K562 (cell line): Measurements from ENCODE around the gene PRELID1. TPM values are rescaled to one million over a fixed set of nuclear protein-coding genes. Genes with fewer than 3 reads are reported as not detected.

Source experiments
- CXXC5 ChIP-seq: fragments of 250-450 bp; sonication (Bioruptor Pico); IDR thresholded peaks from 2 replicates; pipeline ENCODE4 v1.8.0; 2022; ENCODE audit warnings: inconsistent platforms, mild to moderate bottlenecking, moderate library complexity
- E4F1 ChIP-seq: fragments of 250-450 bp; sonication (Bioruptor Pico); IDR thresholded peaks from 2 replicates; pipeline ENCODE4 v1.5.0; 2021; ENCODE audit warnings: mild to moderate bottlenecking, borderline replicate concordance
- MYNN ChIP-seq, 2 experiments: sonication (generic); formaldehyde crosslinking in 1 of 2; IDR thresholded peaks; 2 replicates each; pipeline versions ENCODE4 v1.5.0 to v1.6.1; 2016 to 2020; ENCODE audit warnings: antibody characterized with exemption in 1 of 2, missing genetic modification reagents in 1 of 2
- SAFB2 ChIP-seq: fragments of 200-400 bp; formaldehyde crosslinking; IDR thresholded peaks from 2 replicates; pipeline ENCODE4 v1.6.1; 2018; ENCODE audit warnings: borderline replicate concordance, low read length, low read depth, moderate library complexity; ENCODE audit not compliant: severe bottlenecking
- STAT5A ChIP-seq: IDR thresholded peaks from 2 replicates; pipeline ENCODE4 v1.6.1; 2012; ENCODE audit warnings: low read length, inconsistent platforms, borderline replicate concordance
- TCF7 ChIP-seq: sonication (generic); IDR thresholded peaks from 2 replicates; pipeline ENCODE4 v1.6.1; 2016; ENCODE audit warnings: antibody characterized with exemption, borderline replicate concordance
- TRIM24 ChIP-seq, 2 experiments: fragments of 450-650 bp; IDR thresholded peaks; 2 replicates each; pipeline ENCODE4 v1.6.1; 2016
- ZBTB34 ChIP-seq: fragments of 250-450 bp; sonication (Bioruptor Pico); IDR thresholded peaks from 2 replicates; pipeline ENCODE4 v1.8.0; 2021; ENCODE audit warnings: mild to moderate bottlenecking, moderate library complexity
- ZEB2 ChIP-seq: fragments of 450-650 bp; IDR thresholded peaks from 2 replicates; pipeline ENCODE4 v1.6.1; 2016
- ZNF518B ChIP-seq: fragments of 250-450 bp; sonication (Bioruptor Pico); IDR thresholded peaks from 2 replicates; pipeline ENCODE4 v1.5.0; 2021; ENCODE audit warnings: mild to moderate bottlenecking, moderate library complexity
- polyA plus RNA-seq, 8 experiments: library from polyadenylated mRNA; depleted of rRNA in 4 of 8; stranded (reverse) in 5 of 8; unstranded in 3 of 8; fragments of >200 nt; fragmentation: Nextera tagmentation in 2 of 8; fragmentation: Illumina TruSeq in 1 of 8; extraction: Ambion mirVana in 2 of 8; extraction: Trizol in 1 of 8; gene quantifications; 2 replicates each; pipeline versions ENCODE4 v1.2.1 to v1.2.3, GENCODE V29; 2011 to 2014; ENCODE audit warnings: inconsistent platforms in 1 of 8, missing spikeins in 1 of 8
- total RNA-seq, 7 experiments: library from RNA; depleted of rRNA in 6 of 7; stranded (reverse); fragments of >200 nt in 6 of 7; fragmentation: Illumina TruSeq in 2 of 7; extraction: Trizol in 2 of 7; gene quantifications; 2 replicates each; pipeline versions ENCODE4 v1.2.1 to v1.2.3, GENCODE V29; 2011 to 2021; ENCODE audit warnings: low replicate concordance in 1 of 7
- TF ChIP-seq, protein P1 (sequence below), 2 experiments: fragments of 450-650 bp in 1 of 2; IDR thresholded peaks; 2 replicates each; pipeline ENCODE4 v1.6.1; 2011 to 2017; ENCODE audit warnings: low read depth in 2 of 2, antibody characterized with exemption in 1 of 2, borderline replicate concordance in 1 of 2, low read length in 1 of 2, mild to moderate bottlenecking in 1 of 2, mixed read lengths in 1 of 2; ENCODE audit not compliant: control insufficient read depth in 1 of 2
- TF ChIP-seq, protein P2 (sequence below): fragments of 250-450 bp; sonication (Bioruptor Pico); IDR thresholded peaks from 2 replicates; pipeline ENCODE4 v1.5.1; 2021; ENCODE audit warnings: mild to moderate bottlenecking

Gene PRELID1
- total and polyA plus RNA-seq, 9 of the 15 experiments (the other 6 are each of a cell fraction or from before 2014, with no cell fraction given): 40.1 to 484 (median 340) TPM

DNA sequence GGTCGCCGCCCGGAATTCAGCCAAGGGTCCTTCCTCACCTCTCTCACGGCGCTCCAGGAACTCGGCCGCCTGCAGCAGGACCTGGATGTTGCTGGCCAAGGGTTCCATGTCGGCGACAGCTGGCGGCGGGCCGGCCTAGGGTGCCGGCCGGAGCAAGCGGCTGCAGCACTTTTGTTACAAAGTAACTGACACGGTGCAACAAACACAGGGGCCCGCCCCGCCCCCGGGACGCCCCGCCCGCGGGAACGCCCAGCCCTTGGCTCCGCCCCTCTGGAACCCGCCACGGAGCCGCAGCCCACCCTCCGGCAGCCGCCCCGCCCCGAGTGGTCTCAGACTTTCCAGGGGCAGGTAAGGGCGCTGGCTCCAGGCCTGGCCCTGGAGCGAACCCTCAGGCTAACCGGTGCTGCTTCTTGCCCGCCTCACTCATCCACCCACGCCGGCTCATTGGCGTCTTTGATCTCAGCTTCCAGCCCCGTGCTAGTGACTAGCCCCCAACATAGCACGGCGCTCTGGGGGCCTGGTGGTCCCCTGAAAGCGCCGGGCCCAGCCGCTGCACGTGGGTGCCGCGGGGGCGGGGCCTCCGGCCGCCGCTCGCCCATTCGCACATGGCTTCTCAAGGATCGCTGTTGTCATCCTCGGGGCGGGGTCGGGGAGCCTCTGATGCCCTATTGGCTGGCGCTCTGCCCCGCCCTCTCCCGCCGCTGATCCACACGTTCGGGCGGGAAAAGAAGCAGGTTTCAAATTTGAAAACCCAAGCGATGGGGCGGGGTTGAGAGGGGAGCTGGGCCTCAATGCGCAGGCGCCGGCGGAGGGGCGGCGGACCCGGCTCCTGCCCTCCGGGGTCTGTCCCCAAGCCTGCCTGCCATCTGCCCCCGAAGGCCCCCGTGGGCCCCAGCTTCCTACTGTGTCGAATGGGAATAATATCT is 8.4 kb downstream of the PRELID1 start, which contains the start of gene MXD3 (continued):
- TF ChIP-seq TCF7 (no peak; the same call in 1 of the 2 replicates), STAT5A (no peak), SAFB2 (no peak), ZBTB34 (no peak), ZNF518B (no peak), MYNN (IDR thresholded peaks at IDR 0.05) (no peak; the same call in 1 of the 2 replicates), MYNN (CRISPR knock-in tag; IDR thresholded peaks at IDR 0.05) (no peak), TRIM24 (IDR thresholded peaks at IDR 0.05) (peak in 1 of 2 experiments; percentile 45; a peak in 1 of 4 replicates), ZEB2 (peak; percentile 57), CXXC5 (peak; percentile 82), E4F1 (CRISPR knock-in tag) (no peak)
- TF ChIP-seq, protein P1, sequence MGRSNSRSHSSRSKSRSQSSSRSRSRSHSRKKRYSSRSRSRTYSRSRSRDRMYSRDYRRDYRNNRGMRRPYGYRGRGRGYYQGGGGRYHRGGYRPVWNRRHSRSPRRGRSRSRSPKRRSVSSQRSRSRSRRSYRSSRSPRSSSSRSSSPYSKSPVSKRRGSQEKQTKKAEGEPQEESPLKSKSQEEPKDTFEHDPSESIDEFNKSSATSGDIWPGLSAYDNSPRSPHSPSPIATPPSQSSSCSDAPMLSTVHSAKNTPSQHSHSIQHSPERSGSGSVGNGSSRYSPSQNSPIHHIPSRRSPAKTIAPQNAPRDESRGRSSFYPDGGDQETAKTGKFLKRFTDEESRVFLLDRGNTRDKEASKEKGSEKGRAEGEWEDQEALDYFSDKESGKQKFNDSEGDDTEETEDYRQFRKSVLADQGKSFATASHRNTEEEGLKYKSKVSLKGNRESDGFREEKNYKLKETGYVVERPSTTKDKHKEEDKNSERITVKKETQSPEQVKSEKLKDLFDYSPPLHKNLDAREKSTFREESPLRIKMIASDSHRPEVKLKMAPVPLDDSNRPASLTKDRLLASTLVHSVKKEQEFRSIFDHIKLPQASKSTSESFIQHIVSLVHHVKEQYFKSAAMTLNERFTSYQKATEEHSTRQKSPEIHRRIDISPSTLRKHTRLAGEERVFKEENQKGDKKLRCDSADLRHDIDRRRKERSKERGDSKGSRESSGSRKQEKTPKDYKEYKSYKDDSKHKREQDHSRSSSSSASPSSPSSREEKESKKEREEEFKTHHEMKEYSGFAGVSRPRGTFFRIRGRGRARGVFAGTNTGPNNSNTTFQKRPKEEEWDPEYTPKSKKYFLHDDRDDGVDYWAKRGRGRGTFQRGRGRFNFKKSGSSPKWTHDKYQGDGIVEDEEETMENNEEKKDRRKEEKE (IDR thresholded peaks at IDR 0.05; ENCODE audit: borderline replicate concordance in 1 of 2, control insufficient read depth in 1 of 2, low read depth in 2 of 2, low read length in 1 of 2): no peak
- TF ChIP-seq, protein P2, sequence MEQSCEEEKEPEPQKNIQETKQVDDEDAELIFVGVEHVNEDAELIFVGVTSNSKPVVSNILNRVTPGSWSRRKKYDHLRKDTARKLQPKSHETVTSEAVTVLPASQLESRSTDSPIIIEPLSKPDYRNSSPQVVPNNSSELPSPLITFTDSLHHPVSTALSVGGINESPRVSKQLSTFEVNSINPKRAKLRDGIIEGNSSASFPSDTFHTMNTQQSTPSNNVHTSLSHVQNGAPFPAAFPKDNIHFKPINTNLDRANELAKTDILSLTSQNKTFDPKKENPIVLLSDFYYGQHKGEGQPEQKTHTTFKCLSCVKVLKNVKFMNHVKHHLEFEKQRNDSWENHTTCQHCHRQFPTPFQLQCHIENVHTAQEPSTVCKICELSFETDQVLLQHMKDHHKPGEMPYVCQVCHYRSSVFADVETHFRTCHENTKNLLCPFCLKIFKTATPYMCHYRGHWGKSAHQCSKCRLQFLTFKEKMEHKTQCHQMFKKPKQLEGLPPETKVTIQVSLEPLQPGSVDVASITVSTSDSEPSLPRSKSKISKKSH (CRISPR knock-in tag): no peak
